Smooth muscle cell (in vitro differentiated cells): ENCODE data around the gene PACSIN2. TPM values are rescaled to one million over a fixed set of nuclear protein-coding genes. Genes with fewer than 3 reads are reported as not detected.
A peak's percentile ranks its signal among the peaks of the same experiment; 100 is the strongest.

ENCODE experiments used
- DNase-seq: peaks from one replicate; lab custom pipeline; 2025; ENCODE audit not compliant: unreplicated experiment; lab: John Stamatoyannopoulos, UW
- H2AFZ ChIP-seq: fragments of 200-600 bp; sonication (generic); 2 replicates; pipeline ENCODE4 v1.6.0; 2016; ENCODE audit warnings: antibody characterized with exemption, low read depth, mild to moderate bottlenecking
- H3F3A ChIP-seq: fragments of 200-600 bp; sonication (generic); 2 replicates; pipeline ENCODE4 v1.6.0; 2017; ENCODE audit warnings: antibody characterized with exemption, low read depth
- H3K27ac ChIP-seq: fragments of 200-600 bp; sonication (generic); 2 replicates; pipeline ENCODE4 v1.5.1; 2016; ENCODE audit warnings: low read depth, mild to moderate bottlenecking
- H3K27me3 ChIP-seq: fragments of 200-600 bp; sonication (generic); 2 replicates; pipeline ENCODE4 v1.6.1; 2016; ENCODE audit warnings: low read depth, mild to moderate bottlenecking
- H3K36me3 ChIP-seq: fragments of 200-600 bp; sonication (generic); 2 replicates; pipeline ENCODE4 v1.5.1; 2016; ENCODE audit warnings: low read depth
- H3K4me1 ChIP-seq: fragments of 200-600 bp; sonication (generic); 2 replicates; pipeline ENCODE4 v1.5.1; 2016; ENCODE audit warnings: low read depth
- H3K4me2 ChIP-seq: fragments of 200-600 bp; sonication (generic); 2 replicates; pipeline ENCODE4 v1.6.0; 2016; ENCODE audit warnings: mild to moderate bottlenecking
- H3K4me3 ChIP-seq: fragments of 200-600 bp; sonication (generic); 2 replicates; pipeline ENCODE4 v1.5.1; 2016; ENCODE audit warnings: mild to moderate bottlenecking
- H3K79me2 ChIP-seq: fragments of 200-600 bp; sonication (generic); 2 replicates; pipeline ENCODE4 v1.6.0; 2016; ENCODE audit warnings: low read depth, mild to moderate bottlenecking
- H3K9ac ChIP-seq: fragments of 200-600 bp; sonication (generic); 2 replicates; pipeline ENCODE4 v1.6.0; 2016; ENCODE audit warnings: low read depth
- H3K9me3 ChIP-seq: fragments of 200-600 bp; sonication (generic); replicated peaks from 2 replicates; pipeline ENCODE4 v1.5.1; 2016; ENCODE audit warnings: low read depth
- H4K20me1 ChIP-seq: fragments of 200-600 bp; sonication (generic); 2 replicates; pipeline ENCODE4 v1.6.0; 2016; ENCODE audit warnings: low read depth
- WGBS: methylation state at CpG from one replicate; pipeline ENCODE4 v1.1.7; 2016; ENCODE audit warnings: low lambda C conversion rate; 5-methylcytosine and 5-hydroxymethylcytosine counted together
- polyA plus RNA-seq: library from polyadenylated mRNA; unstranded; fragments of >200 nt; fragmentation: Nextera tagmentation; extraction: Ambion mirVana; gene quantifications from 2 replicates; pipeline ENCODE4 v1.2.1, GENCODE V29; 2016
- total RNA-seq: library from RNA; depleted of rRNA; stranded (reverse); fragments of >200 nt; gene quantifications from 2 replicates; pipeline ENCODE4 v1.2.3, GENCODE V29; 2014
- TF ChIP-seq, protein P1 (sequence below): fragments of 200-600 bp; sonication (generic); IDR thresholded peaks from 2 replicates; pipeline ENCODE4 v1.5.1; 2017; ENCODE audit warnings: borderline replicate concordance, mild to moderate bottlenecking, antibody characterized with exemption; ENCODE audit not compliant: insufficient read depth, poor library complexity, severe bottlenecking

The PACSIN2 gene
- total and polyA plus RNA-seq, 2 experiments from 2014 or later = 34.7 to 41.1 TPM

GRCh38 chr22:42951093-42951710, 63.7 kb downstream of the PACSIN2 start:
- H3K27me3 ChIP-seq = no peaks in the 10 kb centered on the region
- H3K79me2 ChIP-seq = peaks cover 88% of the 10 kb centered on the region
- H2AFZ ChIP-seq = no peak overlapping the region
- no peaks in the 10 kb centered on the region for H3K36me3 ChIP-seq
- no peak for DNase-seq
- H3F3A ChIP-seq = no peaks in the 10 kb centered on the region
- no peak overlapping the region for H3K4me3 ChIP-seq
- 87% methylated on average over 13 of the region's 13 CpGs for whole genome bisulfite sequencing
- peaks cover 98% of the 10 kb centered on the region for H4K20me1 ChIP-seq
- no peak overlapping the region for H3K9ac ChIP-seq
- TF ChIP-seq, protein P1, sequence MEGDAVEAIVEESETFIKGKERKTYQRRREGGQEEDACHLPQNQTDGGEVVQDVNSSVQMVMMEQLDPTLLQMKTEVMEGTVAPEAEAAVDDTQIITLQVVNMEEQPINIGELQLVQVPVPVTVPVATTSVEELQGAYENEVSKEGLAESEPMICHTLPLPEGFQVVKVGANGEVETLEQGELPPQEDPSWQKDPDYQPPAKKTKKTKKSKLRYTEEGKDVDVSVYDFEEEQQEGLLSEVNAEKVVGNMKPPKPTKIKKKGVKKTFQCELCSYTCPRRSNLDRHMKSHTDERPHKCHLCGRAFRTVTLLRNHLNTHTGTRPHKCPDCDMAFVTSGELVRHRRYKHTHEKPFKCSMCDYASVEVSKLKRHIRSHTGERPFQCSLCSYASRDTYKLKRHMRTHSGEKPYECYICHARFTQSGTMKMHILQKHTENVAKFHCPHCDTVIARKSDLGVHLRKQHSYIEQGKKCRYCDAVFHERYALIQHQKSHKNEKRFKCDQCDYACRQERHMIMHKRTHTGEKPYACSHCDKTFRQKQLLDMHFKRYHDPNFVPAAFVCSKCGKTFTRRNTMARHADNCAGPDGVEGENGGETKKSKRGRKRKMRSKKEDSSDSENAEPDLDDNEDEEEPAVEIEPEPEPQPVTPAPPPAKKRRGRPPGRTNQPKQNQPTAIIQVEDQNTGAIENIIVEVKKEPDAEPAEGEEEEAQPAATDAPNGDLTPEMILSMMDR = no peak
- no peak overlapping the region for H3K27ac ChIP-seq
- peaks cover 18% of the 10 kb centered on the region for H3K4me1 ChIP-seq
- H3K9me3 ChIP-seq = no peaks in the 10 kb centered on the region
- no peak overlapping the region for H3K4me2 ChIP-seq

- Histone ChIP-seq H3F3A (no peaks in the 10 kb centered on the region), H2AFZ (no peak overlapping the region), H3K4me1 (peaks cover 18% of the 10 kb centered on the region), H3K4me2 (no peak overlapping the region), H3K9me3 (no peaks in the 10 kb centered on the region), H4K20me1 (peaks cover 98% of the 10 kb centered on the region), H3K79me2 (peaks cover 86% of the 10 kb centered on the region), H3K9ac (no peak overlapping the region), H3K27ac (no peak overlapping the region), H3K27me3 (no peaks in the 10 kb centered on the region), H3K4me3 (no peak overlapping the region), H3K36me3 (no peaks in the 10 kb centered on the region)
- TF ChIP-seq, protein P1 = no peak
- WGBS = 77% methylated on average over 5 of the region's 5 CpGs
- no peak for DNase-seq
Measured at GRCh38 chr22:42950281-42950680, 64.7 kb downstream of the PACSIN2 start.

DNA sequence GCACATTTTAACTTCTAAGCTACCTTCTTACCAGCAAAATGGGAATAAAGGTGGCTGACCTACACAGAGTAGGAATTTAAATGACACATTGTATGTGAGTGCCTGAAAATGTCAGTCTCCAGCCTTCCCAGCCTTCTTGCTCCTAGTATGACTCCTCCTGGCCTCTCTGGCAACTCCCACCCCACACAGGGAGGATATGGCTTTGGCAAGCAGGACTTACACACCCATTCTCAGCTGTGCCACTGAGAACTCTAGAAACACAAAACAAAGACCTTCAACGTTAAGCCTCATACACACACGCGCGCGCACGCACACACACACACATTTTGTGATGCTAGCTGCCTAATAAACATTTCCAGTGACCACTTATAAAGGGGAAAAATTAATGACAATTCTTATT, 65.8 kb downstream of the PACSIN2 start:
- H3K36me3 ChIP-seq = no peaks in the 10 kb centered on the region
- H3K27me3 ChIP-seq = no peaks in the 10 kb centered on the region
- no peak overlapping the region for H2AFZ ChIP-seq
- peaks cover 18% of the 10 kb centered on the region for H3K4me1 ChIP-seq
- no peaks in the 10 kb centered on the region for H3K9me3 ChIP-seq
- TF ChIP-seq, protein P1 = no peak
- peaks cover 2% of the 10 kb centered on the region for H3F3A ChIP-seq
- no peak overlapping the region for H3K9ac ChIP-seq
- peaks cover 84% of the 10 kb centered on the region for H3K79me2 ChIP-seq
- H3K27ac ChIP-seq = no peak overlapping the region
- H3K4me2 ChIP-seq = no peak overlapping the region
- WGBS = 90% methylated on average over 6 of the region's 6 CpGs
- no peak for DNase-seq
- H4K20me1 ChIP-seq = peaks cover 98% of the 10 kb centered on the region
- no peak overlapping the region for H3K4me3 ChIP-seq

GRCh38 chr22:42948294-42948693, 66.7 kb downstream of the PACSIN2 start:
- H3K36me3 ChIP-seq = no peaks in the 10 kb centered on the region
- DNase-seq = no peak
- H3K79me2 ChIP-seq = peaks cover 83% of the 10 kb centered on the region
- H2AFZ ChIP-seq = no peak overlapping the region
- H3K4me3 ChIP-seq = no peak overlapping the region
- H3F3A ChIP-seq = peaks cover 2% of the 10 kb centered on the region
- no peaks in the 10 kb centered on the region for H3K9me3 ChIP-seq
- H3K4me1 ChIP-seq = peaks cover 18% of the 10 kb centered on the region
- no peak overlapping the region for H3K4me2 ChIP-seq
- 79% methylated on average over 2 of the region's 2 CpGs for WGBS
- no peak overlapping the region for H3K9ac ChIP-seq
- TF ChIP-seq, protein P1 = no peak
- no peaks in the 10 kb centered on the region for H3K27me3 ChIP-seq
- peaks cover 98% of the 10 kb centered on the region for H4K20me1 ChIP-seq
- peak overlapping the region; percentile 78 for H3K27ac ChIP-seq
